HG03354 (cell line): ENCODE results near the gene CNTN6.
"Not testable (repeated sequence)": the region's sequence is repeated elsewhere in the genome, so short reads cannot be mapped to it uniquely, and the experiment has no call there.

Source experiments
- ATAC-seq: cut with Tn5 transposase; IDR thresholded peaks from one replicate; pipeline ENCODE4 v1.9.1; 2021; ENCODE audit warnings: mild to moderate bottlenecking; ENCODE audit not compliant: unreplicated experiment, poor library complexity, severe bottlenecking

The CNTN6 gene

DNA sequence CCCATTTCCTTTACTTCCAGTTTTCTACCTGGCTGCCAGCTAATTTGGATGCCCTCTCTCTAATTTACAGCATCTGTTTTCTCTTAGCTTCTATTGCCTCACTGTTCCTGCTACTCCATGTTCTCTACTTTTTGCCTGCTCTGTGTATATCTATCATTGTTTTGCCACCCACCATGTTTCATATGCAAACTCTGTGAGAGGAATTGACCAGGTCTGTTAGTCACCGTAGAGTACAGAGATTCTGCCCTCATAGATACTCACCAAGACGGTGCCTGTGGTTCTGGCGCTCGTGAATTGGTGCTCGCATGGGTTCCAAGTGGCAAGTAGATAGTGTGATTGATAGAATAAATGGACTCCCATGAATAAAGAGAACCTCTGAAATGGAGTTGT lies 288.8 kb downstream of the CNTN6 start:
- ATAC-seq, result peak; percentile 47

GRCh38 chr3:1387396-1387905 lies 294.6 kb downstream of the CNTN6 start:
- ATAC-seq, result not testable (repeated sequence)

DNA sequence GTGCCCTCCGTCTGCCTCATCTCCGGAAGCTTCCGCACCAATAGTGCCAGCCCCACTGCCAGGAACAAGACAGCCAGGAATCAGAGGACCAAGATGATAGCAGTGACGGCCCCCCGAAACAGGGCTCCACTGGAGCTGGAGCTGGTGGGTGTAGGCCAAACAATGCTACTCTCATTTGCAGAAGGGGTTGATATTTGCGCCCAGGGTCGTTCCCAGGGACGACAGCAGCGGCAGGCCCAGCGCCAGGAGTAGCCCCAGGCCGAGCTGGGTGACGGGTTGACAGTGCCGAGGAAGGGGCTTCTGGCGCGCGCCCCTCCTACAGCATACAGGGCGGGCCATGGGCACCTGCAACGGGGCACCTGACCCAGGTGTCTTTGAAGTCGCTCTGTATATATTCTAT lies 301.4 kb downstream of the CNTN6 start:
- ATAC-seq, result no peak

- ATAC-seq, result no peak
Measured at GRCh38 chr3:1400571-1400970, 307.7 kb downstream of the CNTN6 start.

- no peak for ATAC-seq
Measured at GRCh38 chr3:1404270-1404962, 311.6 kb downstream of the CNTN6 start.

GRCh38 chr3:1406250-1406649 lies 313.4 kb downstream of the CNTN6 start:
- ATAC-seq, result no peak

DNA sequence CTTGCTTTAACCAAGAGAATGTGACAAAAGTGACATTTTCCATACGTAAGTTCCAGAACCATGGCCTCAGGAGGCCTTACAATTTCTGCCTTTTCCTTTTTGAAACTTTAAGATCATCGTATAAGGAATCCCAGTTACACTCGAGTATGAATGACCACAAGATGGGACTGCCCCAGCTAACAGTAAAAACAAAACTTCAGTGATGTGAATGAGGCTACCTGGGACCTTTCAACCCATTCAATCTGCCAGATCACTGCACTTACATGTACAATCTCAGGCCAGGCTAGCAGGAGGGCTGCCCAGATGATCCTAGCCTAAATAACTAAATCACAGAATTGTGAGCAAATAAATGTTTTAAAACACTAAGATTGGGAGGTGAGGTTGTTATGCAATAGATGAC lies 328.8 kb downstream of the CNTN6 start:
- no peak for ATAC-seq

DNA sequence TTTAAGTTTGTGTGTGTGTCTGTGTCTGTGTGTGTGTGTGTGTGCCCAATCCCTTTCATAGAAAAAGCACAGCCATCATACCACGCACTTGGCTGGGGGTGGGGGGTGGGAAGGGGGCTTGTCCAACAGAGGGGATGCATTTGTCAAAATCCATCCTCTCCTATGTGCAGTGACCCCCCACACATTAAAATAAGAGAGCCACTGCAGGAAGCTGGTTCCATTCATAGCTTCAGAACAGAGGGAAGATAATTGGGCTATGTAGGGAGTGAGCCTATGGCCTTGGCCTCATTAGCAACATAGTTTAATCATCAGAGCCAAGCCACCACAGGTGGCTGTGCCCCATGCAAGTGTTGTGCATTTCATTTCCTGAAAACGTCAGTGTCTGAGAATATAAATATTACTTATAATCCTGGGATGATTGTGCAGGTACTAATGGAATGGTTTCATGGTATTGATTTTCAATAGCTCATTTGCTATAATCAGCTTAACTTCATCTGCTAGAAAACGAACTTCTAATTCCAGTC lies 330.8 kb downstream of the CNTN6 start:
- no peak for ATAC-seq

- ATAC-seq, result no peak
Measured at GRCh38 chr3:1439395-1439794, 346.6 kb downstream of the CNTN6 start.

DNA sequence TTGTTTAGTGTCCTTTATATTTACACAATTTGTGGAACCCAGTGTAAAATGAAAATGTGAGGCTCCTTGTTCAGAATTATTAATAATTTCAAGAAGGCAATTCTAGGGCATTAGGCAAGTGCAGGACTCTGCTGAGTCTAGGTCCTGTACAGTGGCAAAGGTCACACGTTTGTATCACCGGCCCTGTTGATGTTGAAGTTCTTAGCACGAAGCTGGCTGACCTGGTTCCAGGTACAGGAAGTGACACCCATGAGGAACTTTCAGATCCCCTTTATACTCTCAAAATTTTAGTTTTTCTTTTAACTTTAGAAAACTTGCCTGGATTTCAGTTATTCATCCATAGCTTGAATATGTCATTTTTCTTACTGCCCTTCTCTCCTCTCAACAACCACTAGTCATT lies 349.4 kb downstream of the CNTN6 start:
- no peak for ATAC-seq

GRCh38 chr3:1444195-1444594 lies 351.4 kb downstream of the CNTN6 start:
- ATAC-seq, result no peak

DNA sequence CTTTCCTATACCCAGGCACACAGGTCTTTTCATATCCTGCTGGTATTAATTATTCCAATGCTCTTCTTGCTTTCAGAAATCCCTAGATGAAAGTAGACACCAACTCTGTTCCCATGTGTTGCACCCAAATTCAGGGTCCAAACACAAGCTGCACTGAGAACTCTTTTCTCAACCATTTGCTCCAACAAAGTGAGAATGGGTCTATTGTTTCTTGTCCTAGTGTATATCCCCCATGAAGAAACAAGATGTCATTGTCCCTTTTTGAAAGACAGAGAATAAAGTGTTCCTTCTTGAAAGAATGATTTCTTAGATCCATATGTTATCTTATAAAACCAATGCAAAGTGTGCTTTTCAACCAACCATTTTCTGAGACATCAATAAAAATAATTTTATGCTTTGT lies 353.7 kb downstream of the CNTN6 start:
- ATAC-seq, result no peak

GRCh38 chr3:1447452-1447851 lies 354.6 kb downstream of the CNTN6 start:
- no peak for ATAC-seq

GRCh38 chr3:1448443-1448842 lies 355.6 kb downstream of the CNTN6 start:
- no peak for ATAC-seq
